ENCODE measurements around the gene MAGI3.

Gene MAGI3

DNA sequence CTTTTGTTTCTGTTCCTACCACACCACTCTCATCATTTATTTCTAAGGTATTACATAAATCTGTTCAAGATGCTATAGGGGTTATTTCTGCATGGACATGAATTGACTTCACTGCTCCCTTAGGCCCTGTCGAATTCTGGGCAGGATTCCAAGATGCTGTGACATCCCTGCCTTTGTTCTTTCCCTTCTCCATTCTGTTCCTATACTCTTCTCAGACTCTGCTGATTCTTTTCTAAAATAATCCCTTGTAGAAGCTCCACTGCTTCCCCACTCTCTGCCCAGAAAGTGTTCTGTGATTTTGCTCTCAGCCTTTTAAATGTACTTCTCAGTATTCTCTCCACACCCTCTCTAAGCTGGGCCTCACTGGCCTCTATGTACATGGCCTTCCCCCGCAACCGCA is 269.8 kb downstream of the MAGI3 start:
- no peak for DNase-seq

DNA sequence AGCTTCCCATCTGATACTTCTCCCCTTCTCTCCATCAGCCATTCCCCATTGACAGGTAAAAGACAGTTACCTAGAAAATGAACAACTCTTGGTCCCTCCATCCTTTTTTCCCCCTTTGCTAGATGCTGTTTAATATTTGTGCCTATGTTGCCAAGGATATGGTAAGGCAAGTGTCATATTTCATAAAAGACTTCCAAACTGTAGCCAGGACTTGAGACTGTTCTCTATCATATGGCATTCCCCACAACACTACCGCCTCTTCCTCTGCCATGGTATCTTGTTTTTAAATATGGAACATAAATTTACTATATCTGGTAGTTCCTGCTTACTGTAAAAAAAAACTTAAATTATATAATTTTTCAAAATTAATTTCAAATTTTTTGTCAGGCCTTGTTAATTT is 271.8 kb downstream of the MAGI3 start:
- DNase-seq = no peak

DNA sequence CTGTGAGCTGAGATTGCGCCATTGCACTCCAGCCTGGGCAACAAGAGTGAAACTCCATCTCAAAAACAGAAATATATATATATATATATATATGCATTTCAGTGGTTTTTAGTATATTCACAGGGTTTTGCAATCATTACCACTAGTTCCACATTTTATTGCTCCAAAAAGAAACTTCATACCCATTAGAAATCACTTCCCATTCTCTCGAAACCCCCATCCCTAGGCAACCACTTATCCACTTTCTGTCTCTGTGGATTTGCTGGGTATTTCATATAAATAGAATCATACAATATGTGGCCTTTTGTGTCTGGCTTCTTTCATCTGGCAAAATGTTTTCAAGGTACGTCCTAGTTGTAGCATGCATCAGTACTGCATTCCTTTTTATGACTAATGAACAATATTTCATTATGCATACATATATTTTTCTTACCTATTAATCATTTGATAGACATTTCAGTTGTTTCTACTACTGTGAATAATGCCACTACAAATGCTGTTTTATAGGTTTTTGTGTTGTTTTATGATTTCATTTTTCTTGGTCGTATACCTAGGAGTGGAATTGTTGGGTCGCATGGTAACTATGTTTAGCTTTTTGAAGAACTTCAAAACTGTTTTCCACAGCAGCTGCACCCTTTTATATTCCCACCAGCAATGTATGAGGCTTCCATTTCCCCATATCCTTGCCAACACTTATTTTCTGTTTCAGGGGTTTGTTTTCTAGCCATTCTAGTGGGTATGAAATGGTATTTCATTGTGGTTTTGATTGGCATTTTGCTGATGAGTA is 273.0 kb downstream of the MAGI3 start:
- DNase-seq = no peak

DNA sequence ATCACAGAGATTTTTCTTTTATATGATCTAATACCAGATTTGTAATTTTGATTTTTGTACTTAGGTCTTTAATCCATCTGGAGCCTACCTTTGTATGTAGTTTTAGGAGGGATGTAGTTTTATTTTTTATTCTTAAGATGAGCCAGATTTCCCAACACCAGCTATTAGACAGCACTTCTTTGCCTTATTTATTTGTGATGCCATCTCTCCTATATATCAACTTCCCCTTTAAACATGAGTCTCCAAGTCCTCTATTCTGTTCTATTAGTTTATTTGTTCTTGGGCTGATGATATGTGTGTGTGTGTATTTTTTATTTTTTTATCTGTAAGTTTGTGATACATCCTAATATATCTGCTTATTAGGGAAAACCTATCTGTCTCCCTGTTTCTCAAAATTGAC is 274.8 kb downstream of the MAGI3 start:
- DNase-seq = no peak

DNA sequence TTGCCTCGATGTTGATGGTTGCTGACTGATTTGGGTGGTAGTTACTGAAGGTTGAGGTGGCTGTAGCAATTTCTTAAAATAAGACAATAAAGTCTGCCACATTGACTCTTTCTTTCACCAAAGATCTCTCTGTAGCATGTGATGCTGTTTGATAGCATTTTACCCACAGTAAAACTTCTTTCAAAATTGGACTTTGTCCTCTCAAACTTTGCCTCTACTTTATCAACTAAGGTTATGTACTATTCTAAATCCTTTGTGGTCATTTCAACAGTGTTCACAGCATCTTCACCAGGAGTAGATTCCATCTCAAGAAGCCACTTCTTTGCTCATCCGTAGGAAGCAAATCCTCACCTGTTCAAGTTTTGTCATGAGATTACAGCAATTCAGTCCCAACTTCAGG is 275.8 kb downstream of the MAGI3 start:
- no peak for DNase-seq

DNA sequence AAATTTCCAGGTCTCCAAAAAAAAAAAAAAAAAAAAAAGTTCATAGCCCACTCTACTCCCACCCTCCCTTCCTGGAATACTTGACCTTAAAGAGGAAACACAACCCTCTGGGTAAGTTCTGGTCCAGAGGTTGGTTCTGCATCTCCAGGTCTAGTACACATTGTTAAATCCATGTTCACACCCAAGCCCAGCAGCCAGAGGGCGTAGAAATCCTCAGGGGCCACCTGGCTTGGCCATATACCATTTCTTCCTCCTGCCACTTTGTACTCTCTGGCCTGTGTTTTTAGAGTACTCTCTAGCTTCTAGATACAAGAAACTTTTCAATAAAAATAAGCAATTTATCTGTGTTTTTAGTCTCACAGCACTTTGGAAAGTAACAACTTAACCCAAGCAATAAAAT is 279.7 kb downstream of the MAGI3 start:
- DNase-seq = no peak

DNA sequence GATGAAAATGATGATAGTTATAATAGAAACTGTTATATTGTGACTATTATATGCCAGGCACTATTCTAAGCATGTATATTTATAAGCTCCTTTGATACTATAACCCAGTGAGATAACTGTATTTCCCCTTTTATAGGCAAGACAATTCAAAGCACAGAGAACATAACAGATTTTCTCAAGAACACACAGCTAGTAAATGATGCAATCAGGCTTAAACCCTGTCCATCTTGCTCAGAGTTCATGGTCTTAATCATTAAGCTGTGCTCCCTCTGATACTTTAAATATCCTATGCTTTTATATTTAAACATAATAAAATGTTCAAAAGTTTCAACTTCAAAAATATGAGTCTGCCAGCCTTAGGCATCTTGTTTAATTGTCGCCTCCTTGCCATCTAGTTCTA is 280.3 kb downstream of the MAGI3 start:
- DNase-seq = no peak

DNA sequence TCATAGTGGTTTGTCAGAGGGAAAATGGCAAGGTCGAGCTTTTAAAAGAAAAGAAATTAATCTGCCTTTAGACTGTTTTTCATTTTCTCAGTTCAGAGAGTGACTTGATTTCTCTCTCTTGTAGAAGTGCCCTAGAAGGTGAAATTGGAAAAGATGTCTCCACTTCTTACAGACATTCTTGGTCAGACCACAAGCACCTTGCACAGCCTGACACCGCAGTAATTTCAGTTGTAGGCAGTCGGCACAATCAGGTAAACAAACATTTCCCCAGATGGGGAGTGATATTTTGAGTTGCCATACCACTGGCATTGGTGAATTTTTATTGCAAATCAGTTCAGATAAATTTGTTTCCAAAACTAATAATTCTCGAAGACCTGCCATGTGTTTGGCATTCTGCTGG is 282.2 kb downstream of the MAGI3 start:
- no peak for DNase-seq

DNA sequence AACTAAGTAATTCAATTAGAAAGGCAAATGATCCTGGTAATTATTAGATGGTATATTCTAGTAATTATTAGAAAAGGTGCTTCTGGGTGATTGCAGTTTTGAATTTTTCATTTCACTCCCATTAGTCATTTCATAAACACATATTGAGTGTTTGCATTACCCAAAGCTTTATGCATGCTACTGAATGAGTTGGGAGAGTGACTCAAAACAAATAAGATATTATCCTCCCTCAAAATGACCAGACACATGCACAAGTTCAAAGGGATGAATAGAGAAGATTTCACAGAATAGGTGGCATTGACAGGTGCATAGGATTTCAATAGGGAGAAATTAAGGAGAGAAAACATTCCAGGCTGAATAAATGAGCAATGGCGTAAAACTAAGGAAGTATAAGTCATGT is 284.3 kb downstream of the MAGI3 start:
- DNase-seq = no peak

DNA sequence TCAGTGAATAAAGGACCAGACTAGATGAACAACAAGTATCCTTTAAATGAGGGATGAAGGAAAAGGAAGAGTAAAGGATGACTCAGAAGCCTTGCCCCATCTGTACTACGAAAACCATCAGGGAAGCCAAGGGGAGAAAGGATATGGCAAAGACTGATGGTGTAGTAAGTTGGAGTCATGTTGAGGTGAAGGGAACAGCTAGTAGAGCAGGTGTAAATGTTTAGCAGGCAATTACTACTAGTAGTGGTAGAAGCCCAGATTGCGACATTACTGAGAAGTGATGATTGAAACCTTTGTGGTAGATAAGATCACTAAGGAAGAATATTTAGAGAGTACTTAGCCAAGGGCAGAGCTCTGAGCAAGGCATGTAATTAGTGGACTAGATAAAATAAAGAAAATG is 285.0 kb downstream of the MAGI3 start:
- DNase-seq = no peak

DNA sequence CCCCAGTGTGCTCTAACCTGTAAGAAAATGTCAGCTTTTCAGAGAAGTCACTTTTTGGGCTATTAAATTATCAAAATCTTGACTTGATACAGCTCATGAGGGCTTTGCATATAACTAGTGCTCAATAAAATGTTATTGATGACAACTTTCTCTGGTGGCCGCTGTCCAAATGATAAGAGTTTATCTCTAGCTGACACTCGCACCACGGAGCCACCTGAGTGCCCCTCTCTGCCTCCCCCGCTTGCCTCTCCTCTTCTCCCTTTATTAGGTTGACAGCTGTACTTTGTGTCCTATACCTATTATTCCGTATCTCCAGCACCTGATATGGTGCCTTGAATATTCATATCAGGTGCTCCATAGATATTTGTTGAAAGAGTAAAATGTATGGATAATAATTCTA is 286.2 kb downstream of the MAGI3 start:
- no peak for DNase-seq

DNA sequence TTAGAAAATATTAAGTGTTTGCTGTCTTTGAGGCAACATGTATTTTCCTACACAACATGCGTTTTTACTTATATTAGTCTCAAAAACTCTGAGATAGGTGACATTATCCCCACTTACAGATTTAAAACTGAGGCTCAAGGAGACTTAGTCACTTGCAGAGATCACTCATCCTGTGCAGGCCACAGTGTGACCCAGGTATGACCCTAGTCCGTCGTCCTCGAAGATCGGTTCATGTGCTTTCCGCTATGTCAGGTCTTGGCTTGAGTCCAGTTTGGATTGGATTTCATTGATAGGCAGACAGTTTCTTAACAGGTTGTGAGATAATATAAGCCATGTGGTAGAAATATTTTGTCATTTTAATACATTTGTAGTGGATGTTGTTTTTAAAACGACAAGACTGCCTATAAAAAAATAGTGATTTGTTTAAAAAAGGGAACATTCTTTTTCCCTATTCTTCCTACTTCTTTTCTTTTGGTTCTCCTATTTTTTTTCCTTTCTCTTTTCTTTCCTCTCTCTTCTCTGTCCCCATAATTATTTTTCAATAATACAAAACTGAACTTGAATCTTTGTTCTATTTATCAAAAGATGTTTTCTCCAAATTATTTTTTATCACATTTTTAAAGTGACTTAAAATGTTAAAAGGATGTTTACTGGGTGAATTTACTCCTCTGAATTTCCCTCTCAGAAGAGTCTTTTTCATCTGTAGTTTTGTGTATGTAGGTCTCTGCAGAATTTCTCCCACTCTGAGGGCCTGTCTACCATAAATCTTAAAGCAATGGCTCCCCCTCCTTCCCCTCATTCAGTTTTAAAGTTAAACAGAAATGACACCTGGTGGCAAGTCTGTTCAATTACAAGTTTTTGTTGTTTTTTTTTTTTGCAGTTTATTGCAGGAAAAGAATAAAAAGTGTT is 287.2 kb downstream of the MAGI3 start:
- no peak for DNase-seq

DNA sequence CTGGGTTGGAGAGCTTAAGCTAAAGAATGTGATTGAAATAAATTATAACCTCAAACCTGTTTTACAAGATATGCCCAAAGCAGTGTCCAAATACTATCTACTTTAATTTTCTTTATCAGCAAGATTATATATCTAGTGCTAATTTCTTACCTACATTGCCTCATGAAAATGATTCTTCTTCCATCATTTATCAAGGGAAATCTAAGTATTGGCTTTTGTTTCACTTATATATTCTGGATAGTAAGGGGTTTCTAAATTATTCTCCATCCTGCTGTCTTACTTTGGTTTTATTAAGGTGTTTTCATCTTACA is 287.8 kb downstream of the MAGI3 start:
- DNase-seq = no peak

DNA sequence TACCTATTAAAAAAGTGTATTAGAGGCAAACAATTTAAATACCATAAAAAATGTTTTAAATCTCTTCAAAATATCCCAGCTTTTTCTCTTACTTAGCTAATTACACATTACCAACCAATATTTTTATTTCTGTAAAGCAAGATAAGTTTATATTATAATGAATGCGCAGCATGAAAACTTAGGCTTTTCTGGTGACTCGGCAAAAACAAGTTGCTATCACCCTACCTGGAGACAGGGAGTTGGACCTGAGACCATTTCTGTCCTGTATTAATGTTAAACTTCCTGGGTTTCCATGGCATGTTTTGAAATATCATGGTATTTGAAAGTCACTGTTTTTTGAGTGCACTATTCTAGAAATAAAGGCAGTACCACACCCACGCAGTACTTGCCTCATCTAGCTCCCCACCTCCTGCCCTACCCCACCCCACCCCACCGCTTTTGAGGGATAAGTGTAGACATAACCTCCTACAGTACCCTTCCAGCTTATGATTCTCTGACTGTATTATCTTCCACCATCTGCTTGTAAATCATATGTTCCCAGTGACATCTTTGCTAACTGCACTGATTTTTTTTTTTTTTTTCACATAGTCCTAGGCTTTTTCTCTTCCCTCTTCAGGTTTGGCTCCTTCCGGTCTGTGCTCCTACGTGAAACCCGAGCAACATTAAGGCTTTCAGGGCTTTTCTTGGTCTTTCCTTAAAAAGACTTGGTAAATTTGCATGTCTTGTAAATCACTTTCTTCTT is 291.5 kb downstream of the MAGI3 start:
- no peak for DNase-seq

DNA sequence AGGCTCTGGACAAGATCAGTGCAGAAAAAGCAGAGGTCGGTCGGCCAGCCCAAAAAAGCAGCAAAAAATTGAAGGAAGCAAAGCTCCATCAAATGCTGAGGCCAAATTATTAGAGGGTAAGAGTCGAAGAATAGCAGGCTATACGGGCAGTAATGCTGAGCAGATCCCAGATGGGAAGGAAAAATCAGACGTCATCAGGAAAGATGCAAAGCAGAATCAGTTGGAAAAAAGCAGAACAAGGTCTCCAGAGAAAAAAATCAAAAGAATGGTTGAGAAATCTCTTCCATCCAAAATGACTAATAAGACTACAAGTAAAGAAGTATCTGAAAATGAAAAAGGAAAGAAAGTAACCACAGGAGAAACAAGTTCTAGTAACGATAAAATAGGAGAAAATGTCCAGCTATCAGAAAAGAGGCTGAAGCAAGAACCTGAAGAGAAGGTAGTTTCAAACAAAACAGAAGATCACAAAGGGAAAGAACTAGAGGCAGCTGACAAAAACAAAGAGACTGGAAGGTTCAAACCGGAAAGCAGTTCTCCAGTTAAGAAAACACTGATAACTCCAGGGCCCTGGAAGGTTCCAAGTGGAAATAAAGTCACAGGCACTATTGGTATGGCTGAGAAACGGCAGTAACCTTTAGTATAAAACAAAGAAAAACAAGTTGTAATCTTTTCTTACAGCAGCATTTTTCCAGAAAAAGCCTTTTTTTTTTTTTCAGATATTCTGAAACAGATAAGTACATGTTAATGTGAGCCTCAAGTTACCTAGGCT is 293.3 kb downstream of the MAGI3 start:
- no peak for DNase-seq

DNA sequence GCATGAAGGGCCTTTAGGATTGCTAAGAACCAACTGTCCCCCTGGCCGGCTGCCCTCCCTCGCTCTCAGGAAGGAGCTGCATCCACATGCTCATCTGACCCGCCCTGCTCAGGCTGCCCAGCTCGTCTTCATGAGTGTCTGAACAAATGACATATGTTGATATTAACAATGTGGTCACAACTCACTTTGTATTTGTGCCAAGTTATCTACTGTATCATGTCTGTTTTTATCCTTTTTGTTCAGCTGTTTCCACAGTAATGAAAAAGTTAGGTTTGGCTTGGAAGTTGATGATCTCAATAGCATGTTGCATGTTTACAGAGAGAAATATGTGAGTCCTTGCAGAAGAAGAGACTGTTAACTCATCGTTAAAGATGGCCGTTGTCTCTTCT is 293.8 kb downstream of the MAGI3 start:
- DNase-seq = no peak

DNA sequence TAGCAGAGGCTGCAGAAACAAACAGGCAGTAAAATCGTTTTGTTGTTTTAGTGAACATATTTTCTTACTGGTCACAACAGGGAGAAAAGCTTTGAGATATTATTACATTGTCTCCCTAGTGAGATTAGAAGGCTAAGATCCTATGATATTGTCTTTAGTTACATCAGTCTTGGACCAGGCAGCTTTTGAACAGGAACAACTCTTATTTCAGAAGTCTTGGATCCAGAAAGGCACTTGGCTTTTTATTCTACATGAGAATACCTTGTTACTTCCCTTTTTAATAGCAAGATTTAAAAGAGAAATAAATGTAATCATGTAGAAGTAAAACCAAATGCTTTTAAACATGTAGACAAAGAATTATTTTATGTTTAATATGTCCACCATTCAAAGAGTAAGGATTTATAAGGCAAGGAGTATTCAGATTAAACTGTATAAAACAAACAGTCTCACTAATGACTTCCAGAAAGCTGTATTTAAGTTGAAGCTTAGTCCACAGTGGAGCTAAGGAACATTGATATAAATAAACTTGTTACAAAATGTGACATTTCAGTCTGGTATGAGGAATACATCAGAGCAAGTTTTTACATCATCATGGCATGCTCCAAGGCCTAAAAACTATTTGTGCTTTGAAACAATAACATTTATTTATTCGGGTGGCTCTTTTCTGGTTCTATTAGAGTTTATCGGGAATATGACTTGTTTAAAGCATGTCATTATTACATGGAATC is 296.7 kb downstream of the MAGI3 start:
- no peak for DNase-seq

DNA sequence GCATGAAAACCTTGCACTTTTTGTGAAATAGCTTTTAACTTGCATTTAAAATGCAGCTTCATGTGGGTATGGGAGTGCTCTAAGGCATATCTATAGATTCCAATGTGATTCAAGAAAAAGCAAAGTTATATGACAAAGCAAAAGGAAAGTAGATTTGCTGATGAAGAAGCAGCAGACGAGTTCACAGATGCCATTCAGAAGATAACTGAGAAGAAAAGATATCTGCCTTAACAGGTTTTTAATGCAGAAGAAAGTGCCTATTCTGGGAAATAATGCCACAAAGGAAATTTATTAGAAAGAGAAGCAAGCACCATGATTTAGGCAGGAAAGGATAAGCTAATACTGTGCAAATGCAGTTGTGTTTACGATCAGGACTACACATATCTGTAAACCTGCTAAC is 300.9 kb downstream of the MAGI3 start:
- DNase-seq = no peak

DNA sequence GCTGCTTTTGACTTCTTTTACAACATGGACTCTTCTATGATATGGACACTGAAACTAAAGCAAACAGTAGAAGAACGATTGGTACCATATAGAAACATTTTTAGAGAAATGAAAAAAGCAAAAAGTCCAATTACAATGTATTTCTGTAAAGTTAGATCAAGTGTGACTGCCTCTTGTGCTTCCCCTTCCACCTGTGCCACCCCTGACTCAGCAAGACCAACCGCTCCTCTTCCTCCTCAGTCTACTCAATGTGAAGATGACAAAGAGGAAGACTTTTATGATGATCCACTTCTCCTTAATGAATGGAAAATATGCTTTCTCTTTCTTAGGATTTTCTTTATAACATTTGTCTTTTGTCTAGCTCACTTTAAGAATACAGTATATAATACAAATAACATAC is 302.0 kb downstream of the MAGI3 start:
- no peak for DNase-seq

DNA sequence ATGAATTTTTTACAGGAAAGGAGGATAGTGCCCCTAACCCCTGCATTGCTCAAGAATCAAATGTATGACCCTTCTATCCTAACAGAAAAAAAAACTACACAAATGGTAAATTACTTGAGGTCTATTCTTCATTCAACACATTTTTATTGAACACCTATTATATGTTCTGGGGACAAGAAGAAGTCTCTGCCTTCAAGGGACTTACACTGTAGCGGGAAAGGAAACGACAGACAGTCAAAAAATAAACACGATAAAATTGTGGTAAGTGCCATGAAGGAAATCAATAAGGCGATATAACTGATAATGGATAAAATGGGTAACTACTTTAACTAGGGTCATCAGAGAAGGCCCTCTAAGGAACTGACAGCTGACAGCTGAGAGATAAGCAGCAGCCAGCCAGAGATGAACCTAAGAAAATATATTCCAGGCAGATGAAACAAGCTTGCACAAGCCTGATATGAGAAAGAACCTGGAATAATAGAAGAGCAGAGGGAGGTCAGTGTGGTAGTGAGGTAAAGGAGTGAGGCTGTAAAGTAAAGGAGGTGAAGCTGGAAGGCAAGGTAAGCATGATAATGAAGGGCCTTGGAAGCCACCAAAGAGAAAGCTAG is 302.6 kb downstream of the MAGI3 start:
- DNase-seq = no peak

DNA sequence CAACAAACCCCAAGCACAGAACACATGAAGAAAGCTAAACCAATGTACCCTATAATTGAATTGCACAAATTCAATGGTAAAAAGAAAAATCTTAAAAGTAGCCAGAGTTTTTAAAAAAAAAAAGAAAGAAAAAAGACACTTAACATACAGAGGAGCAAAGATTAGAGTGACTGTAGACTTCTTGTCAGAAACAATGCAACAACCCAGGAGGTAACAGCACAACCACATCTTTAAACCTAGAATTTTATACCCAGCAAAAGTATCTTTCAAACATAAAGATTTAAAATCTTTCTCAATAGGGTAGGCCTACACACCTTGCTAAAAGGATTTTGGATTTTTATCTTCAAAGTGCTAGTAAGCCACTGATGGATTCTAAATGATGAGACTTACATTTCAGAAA is 304.6 kb downstream of the MAGI3 start:
- DNase-seq = no peak

DNA sequence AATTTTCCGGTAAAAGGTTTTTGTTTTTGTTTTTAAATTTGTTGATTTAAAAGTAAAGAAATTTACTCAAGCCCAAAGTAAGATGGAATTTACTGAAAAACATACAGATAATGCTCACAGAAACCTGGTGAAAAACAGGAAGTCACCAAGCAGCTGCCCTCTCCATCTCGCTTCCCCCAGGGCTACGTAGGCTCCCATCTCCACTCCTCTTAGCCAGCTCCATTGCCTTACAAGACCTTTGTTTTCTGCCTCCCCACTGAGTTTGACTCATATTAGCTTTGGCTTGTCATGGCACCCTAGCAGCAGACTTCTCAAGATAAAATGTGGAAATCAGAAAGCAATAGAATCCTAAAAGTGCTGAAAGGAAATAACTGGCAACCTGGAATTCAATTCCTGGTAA is 311.1 kb downstream of the MAGI3 start:
- no peak for DNase-seq

Measured in stimulated activated naive CD4-positive, alpha-beta T cell treated with Interleukin-2 at 50 U/mL for 16 hours (primary cell).